Occipital lobe (tissue), 2 donors: ENCODE results near the gene PAK2. TPM values are rescaled to one million over a fixed set of nuclear protein-coding genes. Genes with fewer than 3 reads are reported as not detected.
"Not testable (repeated sequence)": the region's sequence is repeated elsewhere in the genome, so short reads cannot be mapped to it uniquely, and the experiment has no call there.

Experiments used
- DNase-seq: peaks from one replicate; lab custom pipeline; 2025; lab: John Stamatoyannopoulos, UW
- total RNA-seq: library from RNA; depleted of rRNA; stranded (reverse); fragments of >200 nt; gene quantifications from one replicate; pipeline ENCODE4 v1.2.3, GENCODE V29; 2014

PAK2 gene
- total RNA-seq, 1 donor from 2014 or later, result 54.4 TPM

- DNase-seq, result no peak
Observed at GRCh38 chr3:196782511-196782910, 42.9 kb downstream of the PAK2 start.

GRCh38 chr3:196788528-196788927, 48.9 kb downstream of the PAK2 start:
- no peak for DNase-seq

GRCh38 chr3:196789885-196790359, 50.3 kb downstream of the PAK2 start:
- DNase-seq, result no peak

GRCh38 chr3:196790636-196791035, 51.0 kb downstream of the PAK2 start:
- no peak for DNase-seq

- DNase-seq, result no peak
Observed at GRCh38 chr3:196792771-196793170, 53.1 kb downstream of the PAK2 start.

GRCh38 chr3:196793246-196793645, 53.6 kb downstream of the PAK2 start:
- no peak for DNase-seq

- no peak for DNase-seq
Observed at GRCh38 chr3:196794467-196794866, 54.8 kb downstream of the PAK2 start.

GRCh38 chr3:196796317-196796716, 56.7 kb downstream of the PAK2 start:
- no peak for DNase-seq

GRCh38 chr3:196800742-196801434, 61.2 kb downstream of the PAK2 start:
- no peak for DNase-seq

GRCh38 chr3:196803891-196804468, 64.3 kb downstream of the PAK2 start:
- DNase-seq, result no peak

- DNase-seq, result no peak
Observed at GRCh38 chr3:196804773-196805172, 65.1 kb downstream of the PAK2 start.

- no peak for DNase-seq
Observed at GRCh38 chr3:196810963-196811581, 71.4 kb downstream of the PAK2 start.

GRCh38 chr3:196812853-196813252, 73.2 kb downstream of the PAK2 start:
- no peak for DNase-seq

GRCh38 chr3:196813903-196814302, 74.2 kb downstream of the PAK2 start:
- no peak for DNase-seq

GRCh38 chr3:196821806-196822355, 82.2 kb downstream of the PAK2 start:
- DNase-seq, result no peak

GRCh38 chr3:196829651-196830050, 90.0 kb downstream of the PAK2 start:
- DNase-seq, result not testable (repeated sequence)

GRCh38 chr3:196835086-196835485, 95.4 kb downstream of the PAK2 start:
- DNase-seq, result no peak

GRCh38 chr3:196836626-196837025, 97.0 kb downstream of the PAK2 start:
- DNase-seq, result not testable (repeated sequence)

GRCh38 chr3:196837819-196838420, 98.3 kb downstream of the PAK2 start:
- DNase-seq, result no peak

GRCh38 chr3:196839351-196839750, 99.7 kb downstream of the PAK2 start:
- DNase-seq, result not testable (repeated sequence)

GRCh38 chr3:196842567-196843434, 103.1 kb downstream of the PAK2 start:
- DNase-seq, result no peak
